ENCODE data around the gene MMP11. TPM values are rescaled to one million over a fixed set of nuclear protein-coding genes. Genes with fewer than 3 reads are reported as not detected.
A peak's percentile ranks its signal among the peaks of the same experiment; 100 is the strongest.

The MMP11 gene
- total RNA-seq, 2 donors from 2014 or later = 0.76 to 1.2 TPM

GRCh38 chr22:23764899-23765881 is 7.5 kb upstream of the MMP11 start:
- no peak for ATAC-seq
- no peak overlapping the region for H3K27ac Mint-ChIP-seq
- DNase-seq = no peak
- peaks cover 26% of the 10 kb centered on the region for H3K4me1 Mint-ChIP-seq
- no peak overlapping the region for H3K4me3 Mint-ChIP-seq
- H3K27me3 Mint-ChIP-seq = no peaks in the 10 kb centered on the region
- no peaks in the 10 kb centered on the region for H3K9me3 ChIP-seq (ENCODE audit: control insufficient read depth, low read length, poor library complexity, severe bottlenecking)
- H3K36me3 Mint-ChIP-seq (ENCODE audit: low read depth) = peaks cover 2% of the 10 kb centered on the region

- Mint-ChIP-seq H3K4me3 (peak overlapping the region; percentile 86), H3K4me1 (peaks cover 20% of the 10 kb centered on the region), H3K27ac (no peak overlapping the region), H3K36me3 (ENCODE audit: low read depth) (no peaks in the 10 kb centered on the region), H3K27me3 (no peaks in the 10 kb centered on the region)
- ATAC-seq (no peak), DNase-seq (no peak)
- no peaks in the 10 kb centered on the region for H3K9me3 ChIP-seq (ENCODE audit: control insufficient read depth, low read length, poor library complexity, severe bottlenecking)
Observed at GRCh38 chr22:23767303-23767672, 5.4 kb upstream of the MMP11 start.

GRCh38 chr22:23767673-23768548 is 4.7 kb upstream of the MMP11 start, which contains the start of gene CHCHD10:
Gene CHCHD10, minus strand, starts transcription at chr22:23767972. Its CDS starts 98 bp downstream, at chr22:23767874.
- DNase-seq (peak; percentile 62 to 66 (median 66)), ATAC-seq (peak; percentile 80)
- Mint-ChIP-seq H3K4me3 (peak within 1 kb of the TSS; percentile 86), H3K27me3 (no peaks in the 10 kb centered on the region), H3K4me1 (peaks cover 15% of the 10 kb centered on the region), H3K36me3 (ENCODE audit: low read depth) (no peaks in the 10 kb centered on the region), H3K27ac (no peak within 1 kb of the TSS)
- no peaks in the 10 kb centered on the region for H3K9me3 ChIP-seq (ENCODE audit: control insufficient read depth, low read length, poor library complexity, severe bottlenecking)

GRCh38 chr22:23769321-23769965 is 3.2 kb upstream of the MMP11 start:
- H3K9me3 ChIP-seq (ENCODE audit: control insufficient read depth, low read length, poor library complexity, severe bottlenecking) = no peaks in the 10 kb centered on the region
- DNase-seq (no peak), ATAC-seq (no peak)
- Mint-ChIP-seq H3K36me3 (ENCODE audit: low read depth) (peaks cover 2% of the 10 kb centered on the region), H3K4me1 (peaks cover 15% of the 10 kb centered on the region), H3K27me3 (no peaks in the 10 kb centered on the region), H3K27ac (no peak overlapping the region), H3K4me3 (peak overlapping the region; percentile 58)

GRCh38 chr22:23772315-23772648 is 367 bp upstream of the MMP11 start:
- DNase-seq (no peak), ATAC-seq (no peak)
- Mint-ChIP-seq H3K4me1 (peaks cover 9% of the 10 kb centered on the region), H3K36me3 (ENCODE audit: low read depth) (peaks cover 2% of the 10 kb centered on the region), H3K4me3 (peak overlapping the region; percentile 69), H3K27ac (no peak overlapping the region), H3K27me3 (no peaks in the 10 kb centered on the region)
- H3K9me3 ChIP-seq (ENCODE audit: control insufficient read depth, low read length, poor library complexity, severe bottlenecking) = no peaks in the 10 kb centered on the region

- ATAC-seq (no peak), DNase-seq (no peak)
- Mint-ChIP-seq H3K4me3 (peak overlapping the region; percentile 86), H3K4me1 (peaks cover 9% of the 10 kb centered on the region), H3K27me3 (no peaks in the 10 kb centered on the region), H3K36me3 (ENCODE audit: low read depth) (peaks cover 2% of the 10 kb centered on the region), H3K27ac (peak overlapping the region; percentile 63)
- no peaks in the 10 kb centered on the region for H3K9me3 ChIP-seq (ENCODE audit: control insufficient read depth, low read length, poor library complexity, severe bottlenecking)
Observed at GRCh38 chr22:23773483-23774113, 949 bp downstream of the MMP11 start.

GRCh38 chr22:23774114-23774921 is 1.7 kb downstream of the MMP11 start:
- DNase-seq (no peak), ATAC-seq (no peak)
- Mint-ChIP-seq H3K4me3 (no peak overlapping the region), H3K27ac (no peak overlapping the region), H3K27me3 (no peaks in the 10 kb centered on the region), H3K36me3 (ENCODE audit: low read depth) (peaks cover 2% of the 10 kb centered on the region), H3K4me1 (peaks cover 9% of the 10 kb centered on the region)
- no peaks in the 10 kb centered on the region for H3K9me3 ChIP-seq (ENCODE audit: control insufficient read depth, low read length, poor library complexity, severe bottlenecking)

GRCh38 chr22:23774922-23775436 is 2.3 kb downstream of the MMP11 start:
- no peaks in the 10 kb centered on the region for H3K9me3 ChIP-seq (ENCODE audit: control insufficient read depth, low read length, poor library complexity, severe bottlenecking)
- Mint-ChIP-seq H3K4me3 (no peak overlapping the region), H3K27me3 (no peaks in the 10 kb centered on the region), H3K4me1 (peaks cover 9% of the 10 kb centered on the region), H3K27ac (peak overlapping the region; percentile 61), H3K36me3 (ENCODE audit: low read depth) (peaks cover 2% of the 10 kb centered on the region)
- no peak for DNase-seq
- ATAC-seq = no peak

- ATAC-seq (no peak), DNase-seq (no peak)
- Mint-ChIP-seq H3K27ac (peak overlapping the region; percentile 61), H3K36me3 (ENCODE audit: low read depth) (peaks cover 2% of the 10 kb centered on the region), H3K4me3 (no peak overlapping the region), H3K27me3 (no peaks in the 10 kb centered on the region), H3K4me1 (peaks cover 9% of the 10 kb centered on the region)
- H3K9me3 ChIP-seq (ENCODE audit: control insufficient read depth, low read length, poor library complexity, severe bottlenecking) = no peaks in the 10 kb centered on the region
Observed at GRCh38 chr22:23775779-23776375, 3.2 kb downstream of the MMP11 start.

- DNase-seq = no peak
- H3K4me3 Mint-ChIP-seq = no peak overlapping the region
Observed at GRCh38 chr22:23777776-23778576, 5.3 kb downstream of the MMP11 start.

GRCh38 chr22:23778577-23778900 is 5.9 kb downstream of the MMP11 start:
- Mint-ChIP-seq H3K36me3 (ENCODE audit: low read depth) (no peaks in the 10 kb centered on the region), H3K4me3 (no peak overlapping the region), H3K27me3 (no peaks in the 10 kb centered on the region), H3K27ac (no peak overlapping the region), H3K4me1 (peaks cover under 1% of the 10 kb centered on the region)
- H3K9me3 ChIP-seq (ENCODE audit: control insufficient read depth, low read length, poor library complexity, severe bottlenecking) = no peaks in the 10 kb centered on the region
- no peak for ATAC-seq
- DNase-seq = no peak

More at GRCh38 chr22:23777776-23778576, 5.3 kb downstream of the MMP11 start:
- no peak for ATAC-seq
- H3K27me3 Mint-ChIP-seq = no peaks in the 10 kb centered on the region
- H3K36me3 Mint-ChIP-seq (ENCODE audit: low read depth) = peaks cover 2% of the 10 kb centered on the region
- peak overlapping the region; percentile 11 for H3K27ac Mint-ChIP-seq
- no peaks in the 10 kb centered on the region for H3K9me3 ChIP-seq (ENCODE audit: control insufficient read depth, low read length, poor library complexity, severe bottlenecking)
- H3K4me1 Mint-ChIP-seq = peaks cover 6% of the 10 kb centered on the region

Measured in T-helper 17 cell (primary cell).